ENCODE measurements around the gene NRP1. TPM values are rescaled to one million over a fixed set of nuclear protein-coding genes. Genes with fewer than 3 reads are reported as not detected.
A peak's percentile ranks its signal among the peaks of the same experiment; 100 is the strongest.

Gene NRP1
- total RNA-seq, 1 donor from 2014 or later, result 16.1 TPM

- peaks cover 6% of the 10 kb centered on the region for H3K36me3 Mint-ChIP-seq (ENCODE audit: low read depth)
- no peaks in the 10 kb centered on the region for H3K9me3 Mint-ChIP-seq
- peaks cover 71% of the 10 kb centered on the region for H3K4me1 Mint-ChIP-seq
- TF ChIP-seq, protein P1, sequence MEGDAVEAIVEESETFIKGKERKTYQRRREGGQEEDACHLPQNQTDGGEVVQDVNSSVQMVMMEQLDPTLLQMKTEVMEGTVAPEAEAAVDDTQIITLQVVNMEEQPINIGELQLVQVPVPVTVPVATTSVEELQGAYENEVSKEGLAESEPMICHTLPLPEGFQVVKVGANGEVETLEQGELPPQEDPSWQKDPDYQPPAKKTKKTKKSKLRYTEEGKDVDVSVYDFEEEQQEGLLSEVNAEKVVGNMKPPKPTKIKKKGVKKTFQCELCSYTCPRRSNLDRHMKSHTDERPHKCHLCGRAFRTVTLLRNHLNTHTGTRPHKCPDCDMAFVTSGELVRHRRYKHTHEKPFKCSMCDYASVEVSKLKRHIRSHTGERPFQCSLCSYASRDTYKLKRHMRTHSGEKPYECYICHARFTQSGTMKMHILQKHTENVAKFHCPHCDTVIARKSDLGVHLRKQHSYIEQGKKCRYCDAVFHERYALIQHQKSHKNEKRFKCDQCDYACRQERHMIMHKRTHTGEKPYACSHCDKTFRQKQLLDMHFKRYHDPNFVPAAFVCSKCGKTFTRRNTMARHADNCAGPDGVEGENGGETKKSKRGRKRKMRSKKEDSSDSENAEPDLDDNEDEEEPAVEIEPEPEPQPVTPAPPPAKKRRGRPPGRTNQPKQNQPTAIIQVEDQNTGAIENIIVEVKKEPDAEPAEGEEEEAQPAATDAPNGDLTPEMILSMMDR (conservative IDR thresholded peaks at IDR 0.05), result no peak
- H3K27me3 Mint-ChIP-seq (ENCODE audit: low read depth), result no peaks in the 10 kb centered on the region
- peak overlapping the region; percentile 71 for H3K4me3 Mint-ChIP-seq
- peak; percentile 28 for DNase-seq (ENCODE audit: low read depth, low spot score)
- peak overlapping the region; percentile 53 for H3K27ac Mint-ChIP-seq (ENCODE audit: unreplicated experiment)
These were observed 75.5 kb downstream of the NRP1 start for GRCh38 chr10:33258967-33259366.

GRCh38 chr10:33257439-33258080 lies 76.9 kb downstream of the NRP1 start:
- DNase-seq (ENCODE audit: low read depth, low spot score), result no peak
- Mint-ChIP-seq H3K4me1 (peaks cover 70% of the 10 kb centered on the region), H3K4me3 (no peak overlapping the region), H3K27ac (ENCODE audit: unreplicated experiment) (peak overlapping the region; percentile 45), H3K9me3 (no peaks in the 10 kb centered on the region), H3K27me3 (ENCODE audit: low read depth) (no peaks in the 10 kb centered on the region), H3K36me3 (ENCODE audit: low read depth) (peaks cover 19% of the 10 kb centered on the region)
- TF ChIP-seq, protein P1 (conservative IDR thresholded peaks at IDR 0.05), result no peak

DNA sequence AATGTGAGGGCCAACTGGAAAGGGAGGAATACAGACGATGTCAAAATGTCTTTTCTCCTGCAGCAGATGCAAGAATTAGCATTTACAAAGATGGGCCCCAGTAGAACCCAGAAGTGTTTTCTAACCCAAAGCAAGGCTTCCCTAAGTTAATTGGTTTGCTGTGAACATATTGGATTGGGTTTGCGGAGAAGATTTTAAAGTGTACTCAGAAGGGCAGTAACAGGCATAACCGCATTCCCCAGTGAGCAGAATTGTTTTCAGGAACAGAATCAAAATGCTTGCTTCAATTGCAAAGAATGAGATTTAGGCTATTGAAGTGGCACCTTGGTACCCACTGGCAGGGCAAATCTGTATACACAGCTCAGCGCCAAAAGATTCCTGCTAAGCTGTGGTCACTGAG lies 78.0 kb downstream of the NRP1 start:
- no peaks in the 10 kb centered on the region for H3K27me3 Mint-ChIP-seq (ENCODE audit: low read depth)
- DNase-seq (ENCODE audit: low read depth, low spot score), result no peak
- H3K4me3 Mint-ChIP-seq, result no peak overlapping the region
- TF ChIP-seq, protein P1 (conservative IDR thresholded peaks at IDR 0.05), result no peak
- H3K36me3 Mint-ChIP-seq (ENCODE audit: low read depth), result peaks cover 18% of the 10 kb centered on the region
- H3K4me1 Mint-ChIP-seq, result peaks cover 67% of the 10 kb centered on the region
- no peaks in the 10 kb centered on the region for H3K9me3 Mint-ChIP-seq
- H3K27ac Mint-ChIP-seq (ENCODE audit: unreplicated experiment), result no peak overlapping the region

- TF ChIP-seq, protein P1 (conservative IDR thresholded peaks at IDR 0.05), result no peak
- H3K4me3 Mint-ChIP-seq, result no peak overlapping the region
- H3K27ac Mint-ChIP-seq (ENCODE audit: unreplicated experiment), result no peak overlapping the region
- no peaks in the 10 kb centered on the region for H3K27me3 Mint-ChIP-seq (ENCODE audit: low read depth)
- H3K9me3 Mint-ChIP-seq, result no peaks in the 10 kb centered on the region
- peaks cover 29% of the 10 kb centered on the region for H3K36me3 Mint-ChIP-seq (ENCODE audit: low read depth)
- DNase-seq (ENCODE audit: low read depth, low spot score), result no peak
- H3K4me1 Mint-ChIP-seq, result peaks cover 54% of the 10 kb centered on the region
These were observed 79.8 kb downstream of the NRP1 start for GRCh38 chr10:33254556-33255160.

GRCh38 chr10:33253411-33253810 lies 81.1 kb downstream of the NRP1 start:
- H3K36me3 Mint-ChIP-seq (ENCODE audit: low read depth), result peaks cover 29% of the 10 kb centered on the region
- no peaks in the 10 kb centered on the region for H3K27me3 Mint-ChIP-seq (ENCODE audit: low read depth)
- TF ChIP-seq, protein P1 (conservative IDR thresholded peaks at IDR 0.05), result no peak
- no peaks in the 10 kb centered on the region for H3K9me3 Mint-ChIP-seq
- H3K4me1 Mint-ChIP-seq, result peaks cover 43% of the 10 kb centered on the region
- no peak for DNase-seq (ENCODE audit: low read depth, low spot score)
- H3K27ac Mint-ChIP-seq (ENCODE audit: unreplicated experiment), result no peak overlapping the region
- H3K4me3 Mint-ChIP-seq, result no peak overlapping the region

All from neural crest cell (in vitro differentiated cells).